Activated naive CD8-positive, alpha-beta T cell treated with anti-CD3 and anti-CD28 coated beads, Interleukin-2, amount 10 ng/mL, durations not matched to agents 7 days and 5 days (primary cell): ENCODE data around the gene ABHD12. TPM values are rescaled to one million over a fixed set of nuclear protein-coding genes. Genes with fewer than 3 reads are reported as not detected.

Experiments
- ATAC-seq: fragments of 150-1000 bp; cut with Tn5 transposase; one replicate; pipeline ENCODE4 v1.10.0; 2021; ENCODE audit warnings: low read depth, moderate library complexity
- POLR2A ChIA-PET: fragments of 350-600 bp; sonication (Branson Sonifier 250); formaldehyde crosslinking; loops from one replicate; lab custom pipeline; 2021; ENCODE audit warnings: antibody characterized with exemption; lab: Charles Lee
- DNase-seq: peaks from one replicate; pipeline ENCODE4 v3.0.0; 2021
- H3K27ac Mint-ChIP-seq: one replicate; pipeline ENCODE4 v1.8.0; 2022; ENCODE audit warnings: mild to moderate bottlenecking, mixed read lengths
- H3K27me3 Mint-ChIP-seq: one replicate; pipeline ENCODE4 v1.8.0; 2022; ENCODE audit warnings: mild to moderate bottlenecking, moderate library complexity, mixed read lengths
- H3K36me3 Mint-ChIP-seq: one replicate; pipeline ENCODE4 v1.8.0; 2021; ENCODE audit warnings: mild to moderate bottlenecking, mixed read lengths
- H3K4me1 Mint-ChIP-seq: one replicate; pipeline ENCODE4 v1.8.0; 2021; ENCODE audit warnings: mixed read lengths
- H3K4me3 Mint-ChIP-seq: one replicate; pipeline ENCODE4 v1.8.0; 2022; ENCODE audit warnings: mild to moderate bottlenecking, moderate library complexity, mixed read lengths
- H3K9me3 Mint-ChIP-seq: one replicate; pipeline ENCODE4 v1.8.0; 2021; ENCODE audit warnings: mixed read lengths
- total RNA-seq, 2 experiments: library from RNA; stranded (reverse); gene quantifications; one replicate each; pipeline ENCODE4 v1.2.3, GENCODE V29; 2021

ABHD12 gene
- total RNA-seq, 2 experiments from 2014 or later, result 26.5 to 27.3 TPM

- Mint-ChIP-seq H3K4me3 (no peak overlapping the region), H3K4me1 (no peaks in the 10 kb centered on the region), H3K36me3 (no peaks in the 10 kb centered on the region), H3K9me3 (no peaks in the 10 kb centered on the region), H3K27me3 (no peaks in the 10 kb centered on the region), H3K27ac (no peak overlapping the region)
- POLR2A ChIA-PET, result no interaction called here
- no peak for ATAC-seq
- DNase-seq, result no peak
Measured at GRCh38 chr20:25279403-25279802, 111.2 kb downstream of the ABHD12 start.

- H3K27ac Mint-ChIP-seq, result no peak overlapping the region
Measured at GRCh38 chr20:25278636-25279361, 111.8 kb downstream of the ABHD12 start.

GRCh38 chr20:25277941-25278521 lies 112.6 kb downstream of the ABHD12 start:
- H3K36me3 Mint-ChIP-seq, result no peaks in the 10 kb centered on the region
- H3K27me3 Mint-ChIP-seq, result no peaks in the 10 kb centered on the region
- H3K4me3 Mint-ChIP-seq, result no peak overlapping the region
- H3K4me1 Mint-ChIP-seq, result no peaks in the 10 kb centered on the region
- POLR2A ChIA-PET, result no interaction called here
- ATAC-seq (no peak), DNase-seq (peak; percentile 12)
- H3K9me3 Mint-ChIP-seq, result no peaks in the 10 kb centered on the region
- no peak overlapping the region for H3K27ac Mint-ChIP-seq

More at GRCh38 chr20:25278636-25279361, 111.8 kb downstream of the ABHD12 start:
- DNase-seq (peak; percentile 22), ATAC-seq (no peak)
- no peaks in the 10 kb centered on the region for H3K36me3 Mint-ChIP-seq
- no peak overlapping the region for H3K4me3 Mint-ChIP-seq
- no peaks in the 10 kb centered on the region for H3K4me1 Mint-ChIP-seq
- POLR2A ChIA-PET, result no interaction called here
- no peaks in the 10 kb centered on the region for H3K9me3 Mint-ChIP-seq
- no peaks in the 10 kb centered on the region for H3K27me3 Mint-ChIP-seq

GRCh38 chr20:25277051-25277801 lies 113.4 kb downstream of the ABHD12 start:
- ATAC-seq (no peak), DNase-seq (peak; percentile 25)
- POLR2A ChIA-PET, result no interaction called here
- Mint-ChIP-seq H3K4me1 (no peaks in the 10 kb centered on the region), H3K36me3 (no peaks in the 10 kb centered on the region), H3K27ac (no peak overlapping the region), H3K4me3 (no peak overlapping the region), H3K9me3 (no peaks in the 10 kb centered on the region), H3K27me3 (no peaks in the 10 kb centered on the region)

- no peaks in the 10 kb centered on the region for H3K27me3 Mint-ChIP-seq
- peak; percentile 24 for DNase-seq
- H3K27ac Mint-ChIP-seq, result no peak overlapping the region
- no peaks in the 10 kb centered on the region for H3K4me1 Mint-ChIP-seq
- no peak overlapping the region for H3K4me3 Mint-ChIP-seq
- no peaks in the 10 kb centered on the region for H3K36me3 Mint-ChIP-seq
- no peak for ATAC-seq
- no peaks in the 10 kb centered on the region for H3K9me3 Mint-ChIP-seq
- POLR2A ChIA-PET, result no interaction called here
Measured at GRCh38 chr20:25276533-25277050, 114.0 kb downstream of the ABHD12 start.

GRCh38 chr20:25275813-25276532 lies 114.7 kb downstream of the ABHD12 start:
- Mint-ChIP-seq H3K27me3 (no peaks in the 10 kb centered on the region), H3K9me3 (no peaks in the 10 kb centered on the region), H3K4me3 (no peak overlapping the region), H3K27ac (no peak overlapping the region), H3K4me1 (no peaks in the 10 kb centered on the region), H3K36me3 (peaks cover 2% of the 10 kb centered on the region)
- POLR2A ChIA-PET, result no interaction called here
- ATAC-seq, result no peak
- DNase-seq, result peak; percentile 17

GRCh38 chr20:25274891-25275812 lies 115.5 kb downstream of the ABHD12 start:
- H3K27ac Mint-ChIP-seq, result no peak overlapping the region

GRCh38 chr20:25274481-25274880 lies 116.2 kb downstream of the ABHD12 start:
- POLR2A ChIA-PET, result no interaction called here
- no peak overlapping the region for H3K4me3 Mint-ChIP-seq
- ATAC-seq (no peak), DNase-seq (peak; percentile 17)
- H3K36me3 Mint-ChIP-seq, result peaks cover 4% of the 10 kb centered on the region
- no peaks in the 10 kb centered on the region for H3K9me3 Mint-ChIP-seq
- no peaks in the 10 kb centered on the region for H3K27me3 Mint-ChIP-seq
- no peaks in the 10 kb centered on the region for H3K4me1 Mint-ChIP-seq
- H3K27ac Mint-ChIP-seq, result no peak overlapping the region

More at GRCh38 chr20:25274891-25275812, 115.5 kb downstream of the ABHD12 start:
- POLR2A ChIA-PET, result no interaction called here
- Mint-ChIP-seq H3K36me3 (peaks cover 2% of the 10 kb centered on the region), H3K4me1 (no peaks in the 10 kb centered on the region), H3K27me3 (no peaks in the 10 kb centered on the region), H3K4me3 (no peak overlapping the region), H3K9me3 (no peaks in the 10 kb centered on the region)
- no peak for ATAC-seq
- DNase-seq, result peak; percentile 22

- POLR2A ChIA-PET, result no interaction called here
- no peaks in the 10 kb centered on the region for H3K4me1 Mint-ChIP-seq
- H3K4me3 Mint-ChIP-seq, result no peak overlapping the region
- no peak overlapping the region for H3K27ac Mint-ChIP-seq
- no peaks in the 10 kb centered on the region for H3K9me3 Mint-ChIP-seq
- no peaks in the 10 kb centered on the region for H3K27me3 Mint-ChIP-seq
- peaks cover 5% of the 10 kb centered on the region for H3K36me3 Mint-ChIP-seq
- ATAC-seq (no peak), DNase-seq (no peak)
Measured at GRCh38 chr20:25273541-25274358, 116.9 kb downstream of the ABHD12 start.

GRCh38 chr20:25273046-25273445 lies 117.6 kb downstream of the ABHD12 start:
- no peaks in the 10 kb centered on the region for H3K4me1 Mint-ChIP-seq
- H3K36me3 Mint-ChIP-seq, result peaks cover 5% of the 10 kb centered on the region
- POLR2A ChIA-PET, result no interaction called here
- ATAC-seq (no peak), DNase-seq (peak; percentile 14)
- H3K4me3 Mint-ChIP-seq, result no peak overlapping the region
- no peak overlapping the region for H3K27ac Mint-ChIP-seq
- H3K9me3 Mint-ChIP-seq, result no peaks in the 10 kb centered on the region
- no peaks in the 10 kb centered on the region for H3K27me3 Mint-ChIP-seq

- no peak overlapping the region for H3K27ac Mint-ChIP-seq
- H3K36me3 Mint-ChIP-seq, result peaks cover 5% of the 10 kb centered on the region
- H3K9me3 Mint-ChIP-seq, result no peaks in the 10 kb centered on the region
- H3K27me3 Mint-ChIP-seq, result no peaks in the 10 kb centered on the region
- peak; percentile 12 for DNase-seq
- POLR2A ChIA-PET, result no interaction called here
- ATAC-seq, result no peak
- no peaks in the 10 kb centered on the region for H3K4me1 Mint-ChIP-seq
- H3K4me3 Mint-ChIP-seq, result no peak overlapping the region
Measured at GRCh38 chr20:25272223-25273000, 118.2 kb downstream of the ABHD12 start.
